Testis (tissue), 2 donors: Measurements from ENCODE around the gene ATP1B3.

Experiments
- CTCF ChIP-seq, 3 experiments: fragments of 450-650 bp in 2 of 3; fragments of 200-600 bp in 1 of 3; sonication (generic) in 1 of 3; IDR thresholded peaks; one replicate each; pipeline ENCODE4 v1.5.1; 2016 to 2019; ENCODE audit warnings: antibody characterized with exemption in 3 of 3, mild to moderate bottlenecking in 2 of 3, moderate library complexity in 1 of 3
- POLR2A ChIP-seq: fragments of 450-650 bp; IDR thresholded peaks from one replicate; pipeline ENCODE4 v1.6.1; 2017; ENCODE audit warnings: antibody characterized with exemption, mild to moderate bottlenecking, moderate library complexity

GRCh38 chr3:141858312-141858711 lies 18.1 kb upstream of the ATP1B3 start:
- TF ChIP-seq POLR2A (no peak), CTCF (IDR thresholded peaks at IDR 0.05) (no peak)
